Uterus (tissue), 2 donors: ENCODE measurements around the gene MDFIC2.

Source experiments
- POLR2A ChIP-seq, 2 donors: fragments of 450-650 bp; IDR thresholded peaks; one replicate each; pipeline ENCODE4 v1.6.1; 2016; ENCODE audit warnings: antibody characterized with exemption in 2 of 2, mild to moderate bottlenecking in 1 of 2, moderate library complexity in 1 of 2
- TF ChIP-seq, protein P1 (sequence below), 4 experiments: fragments of 200-600 bp in 2 of 4; fragments of 450-650 bp in 2 of 4; sonication (generic) in 2 of 4; IDR thresholded peaks; one replicate each; pipeline ENCODE4 v1.5.1; 2016 to 2019; ENCODE audit warnings: antibody characterized with exemption in 4 of 4, mild to moderate bottlenecking in 2 of 4, moderate library complexity in 1 of 4

- TF ChIP-seq, protein P1, sequence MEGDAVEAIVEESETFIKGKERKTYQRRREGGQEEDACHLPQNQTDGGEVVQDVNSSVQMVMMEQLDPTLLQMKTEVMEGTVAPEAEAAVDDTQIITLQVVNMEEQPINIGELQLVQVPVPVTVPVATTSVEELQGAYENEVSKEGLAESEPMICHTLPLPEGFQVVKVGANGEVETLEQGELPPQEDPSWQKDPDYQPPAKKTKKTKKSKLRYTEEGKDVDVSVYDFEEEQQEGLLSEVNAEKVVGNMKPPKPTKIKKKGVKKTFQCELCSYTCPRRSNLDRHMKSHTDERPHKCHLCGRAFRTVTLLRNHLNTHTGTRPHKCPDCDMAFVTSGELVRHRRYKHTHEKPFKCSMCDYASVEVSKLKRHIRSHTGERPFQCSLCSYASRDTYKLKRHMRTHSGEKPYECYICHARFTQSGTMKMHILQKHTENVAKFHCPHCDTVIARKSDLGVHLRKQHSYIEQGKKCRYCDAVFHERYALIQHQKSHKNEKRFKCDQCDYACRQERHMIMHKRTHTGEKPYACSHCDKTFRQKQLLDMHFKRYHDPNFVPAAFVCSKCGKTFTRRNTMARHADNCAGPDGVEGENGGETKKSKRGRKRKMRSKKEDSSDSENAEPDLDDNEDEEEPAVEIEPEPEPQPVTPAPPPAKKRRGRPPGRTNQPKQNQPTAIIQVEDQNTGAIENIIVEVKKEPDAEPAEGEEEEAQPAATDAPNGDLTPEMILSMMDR (IDR thresholded peaks at IDR 0.05) = no peak
- TF ChIP-seq POLR2A (IDR thresholded peaks at IDR 0.05) = no peak
Measured at GRCh38 chr3:70227437-70227836, 85.0 kb downstream of the MDFIC2 start.
